ENCODE data around the gene CDKAL1.

Gene CDKAL1

DNA sequence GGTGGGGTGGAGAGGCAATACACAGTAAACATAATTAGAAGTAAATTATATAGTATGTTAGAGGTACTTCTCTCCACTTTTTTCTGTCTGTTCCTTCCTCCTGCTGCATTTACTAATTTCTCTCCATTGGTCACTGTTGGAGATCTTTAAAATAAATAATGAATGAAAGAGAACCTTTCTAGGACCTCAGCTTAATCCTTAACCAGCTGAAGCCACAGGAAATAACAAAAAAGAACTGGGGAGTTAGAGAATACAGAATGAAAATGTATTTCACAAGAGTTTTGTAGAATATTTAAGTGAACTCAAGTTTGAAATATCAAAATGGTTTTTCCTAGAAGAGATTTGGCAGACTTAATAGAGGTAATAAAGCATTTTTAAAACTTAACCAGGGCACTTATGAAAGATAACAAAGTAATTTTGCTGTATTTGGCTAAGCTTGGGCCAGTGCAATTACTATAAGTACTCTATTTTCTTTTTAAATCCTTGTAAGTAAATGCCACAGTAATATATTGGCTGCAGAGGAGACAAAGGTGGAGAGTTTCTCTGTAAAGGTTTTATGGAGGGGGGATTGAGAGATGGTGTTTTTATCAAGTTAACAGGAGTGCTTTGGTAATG is 405.0 kb downstream of the CDKAL1 start:
- no peak for DNase-seq

DNA sequence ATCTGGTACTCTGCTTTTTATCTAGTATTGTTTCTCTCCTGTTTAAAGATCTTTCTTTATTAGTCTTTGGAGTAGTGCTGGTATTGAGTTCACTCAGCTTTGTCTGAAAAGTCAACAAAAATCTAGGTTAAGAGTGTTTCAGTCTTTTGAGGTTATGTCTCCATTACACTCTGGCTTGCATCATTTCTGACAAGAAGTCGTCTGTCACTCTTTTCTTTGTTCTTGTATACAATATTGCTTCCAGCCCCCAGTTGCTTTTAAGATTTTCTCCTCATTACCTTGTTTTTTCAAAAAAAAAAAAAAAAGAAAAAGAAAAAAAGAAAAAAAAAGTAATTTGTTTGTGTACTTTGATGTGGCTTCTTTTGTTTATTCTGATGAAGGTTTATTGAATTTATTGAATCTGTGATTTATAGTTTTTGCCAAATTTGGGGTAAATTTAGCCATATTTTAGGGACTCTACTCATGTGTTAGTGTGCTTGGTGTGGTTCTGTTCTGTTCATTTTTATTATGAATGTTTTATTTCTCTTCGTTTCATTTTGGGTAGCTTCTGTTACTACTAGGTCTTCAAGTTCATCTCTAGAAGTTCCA is 408.9 kb downstream of the CDKAL1 start:
- DNase-seq = no peak

DNA sequence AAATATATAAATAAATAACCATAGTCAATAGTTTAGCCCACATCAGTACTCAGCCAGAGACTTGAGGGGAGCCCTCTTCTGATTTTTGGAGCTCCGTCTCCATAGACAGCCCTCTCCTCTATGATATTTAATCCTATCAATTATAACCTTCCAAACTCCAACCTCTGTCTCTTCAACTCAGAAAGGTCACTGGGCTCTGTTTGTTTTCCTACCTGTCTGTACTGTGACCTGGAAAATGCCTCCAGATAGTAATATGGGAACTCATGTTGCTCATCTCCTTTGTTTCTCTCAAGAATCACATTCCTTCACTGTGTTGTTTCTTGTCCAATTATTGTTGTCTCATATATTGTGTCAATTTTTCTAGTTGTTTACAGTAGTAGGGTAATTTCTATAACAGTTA is 409.7 kb downstream of the CDKAL1 start:
- no peak for DNase-seq

DNA sequence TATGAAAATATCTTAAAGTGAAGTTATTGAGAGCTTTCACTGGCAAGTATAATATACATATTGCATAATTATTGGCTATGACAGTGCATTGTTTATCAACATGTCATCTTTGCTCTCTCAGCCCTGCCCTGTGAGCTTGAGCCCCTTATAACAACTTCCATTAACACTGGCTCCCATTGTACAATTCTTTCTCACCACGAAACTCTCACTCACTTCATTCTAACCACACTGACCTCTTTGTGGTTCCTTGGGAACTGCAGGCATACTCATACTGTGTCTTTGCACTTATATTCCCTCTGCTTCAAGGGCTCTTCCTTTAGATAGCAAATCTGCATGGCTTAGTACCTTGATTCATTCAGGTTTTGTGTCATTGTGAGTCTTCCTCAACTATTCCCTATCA is 411.8 kb downstream of the CDKAL1 start:
- no peak for DNase-seq

DNA sequence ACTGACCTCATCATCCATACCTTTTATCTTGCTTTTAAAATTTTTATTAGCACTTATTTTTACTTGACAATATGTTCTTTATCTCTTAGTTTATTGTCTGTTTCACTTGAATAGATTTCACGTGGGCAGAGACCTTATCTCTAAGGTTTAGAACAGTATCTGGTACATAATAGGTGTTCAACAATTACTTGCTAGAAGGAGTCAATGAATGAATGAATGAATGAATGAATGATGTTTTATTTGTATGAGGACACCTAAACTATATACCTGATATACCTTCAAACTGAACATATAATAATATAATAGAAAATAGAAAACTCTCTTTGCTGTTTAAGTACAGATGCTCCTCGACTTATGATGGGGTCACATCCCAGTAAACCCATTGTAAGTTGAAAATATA is 412.6 kb downstream of the CDKAL1 start:
- no peak for DNase-seq

DNA sequence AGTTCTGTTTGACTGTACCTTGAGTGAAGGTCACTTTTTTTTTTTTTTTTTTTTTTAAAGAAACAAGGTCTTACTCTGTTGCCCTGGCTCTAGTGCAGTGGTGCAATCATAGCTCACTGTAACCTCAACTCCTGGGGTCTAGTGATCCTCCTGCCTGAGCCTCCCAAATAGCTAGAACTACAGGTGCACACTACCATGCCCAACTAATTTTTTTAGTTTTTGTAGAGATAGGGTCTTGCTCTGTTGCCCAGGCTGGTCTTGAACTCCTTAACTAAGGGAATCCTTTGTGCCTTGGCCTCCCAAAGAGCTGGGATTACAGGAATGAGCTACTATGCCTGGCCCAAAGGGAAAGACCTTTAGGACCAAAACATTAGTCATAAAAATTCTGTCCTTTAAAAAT is 413.7 kb downstream of the CDKAL1 start:
- DNase-seq = no peak

DNA sequence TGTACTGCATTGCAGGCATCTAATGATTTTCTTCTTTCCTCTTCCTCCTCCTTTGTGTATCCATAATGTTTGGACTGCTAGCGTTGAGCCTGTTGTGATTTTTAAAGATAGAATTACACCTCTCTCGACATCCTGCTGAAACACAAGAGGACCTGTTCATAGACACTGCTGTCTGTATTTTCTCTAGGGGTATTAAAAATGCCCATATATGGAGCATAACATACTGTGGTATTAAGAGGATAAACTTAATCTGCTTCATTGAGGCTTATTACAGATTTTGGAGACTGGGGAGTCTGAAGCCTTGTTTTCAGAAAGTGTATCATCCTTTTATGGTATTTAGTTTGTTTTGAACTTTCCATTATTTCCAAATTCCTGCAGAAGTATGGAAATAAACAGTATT is 414.3 kb downstream of the CDKAL1 start:
- no peak for DNase-seq

DNA sequence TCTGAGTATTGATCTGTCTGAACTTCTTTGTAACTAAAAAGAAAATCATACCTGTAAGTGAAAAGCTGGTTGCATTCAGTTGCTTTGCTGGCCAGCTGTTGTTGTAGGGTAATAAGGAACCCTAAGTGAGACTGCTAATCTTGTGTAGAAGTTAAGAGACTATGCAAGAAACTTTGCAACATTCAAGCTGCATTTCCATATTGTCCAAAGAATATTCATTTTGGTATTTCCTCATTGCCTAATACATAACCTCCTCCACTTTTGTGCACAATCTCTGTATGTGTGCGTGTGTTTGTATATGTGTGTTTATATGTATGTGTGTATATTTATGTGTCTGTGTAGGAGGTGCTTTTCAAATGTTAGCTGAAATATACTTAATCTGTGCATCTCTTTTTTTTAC is 414.9 kb downstream of the CDKAL1 start:
- no peak for DNase-seq

DNA sequence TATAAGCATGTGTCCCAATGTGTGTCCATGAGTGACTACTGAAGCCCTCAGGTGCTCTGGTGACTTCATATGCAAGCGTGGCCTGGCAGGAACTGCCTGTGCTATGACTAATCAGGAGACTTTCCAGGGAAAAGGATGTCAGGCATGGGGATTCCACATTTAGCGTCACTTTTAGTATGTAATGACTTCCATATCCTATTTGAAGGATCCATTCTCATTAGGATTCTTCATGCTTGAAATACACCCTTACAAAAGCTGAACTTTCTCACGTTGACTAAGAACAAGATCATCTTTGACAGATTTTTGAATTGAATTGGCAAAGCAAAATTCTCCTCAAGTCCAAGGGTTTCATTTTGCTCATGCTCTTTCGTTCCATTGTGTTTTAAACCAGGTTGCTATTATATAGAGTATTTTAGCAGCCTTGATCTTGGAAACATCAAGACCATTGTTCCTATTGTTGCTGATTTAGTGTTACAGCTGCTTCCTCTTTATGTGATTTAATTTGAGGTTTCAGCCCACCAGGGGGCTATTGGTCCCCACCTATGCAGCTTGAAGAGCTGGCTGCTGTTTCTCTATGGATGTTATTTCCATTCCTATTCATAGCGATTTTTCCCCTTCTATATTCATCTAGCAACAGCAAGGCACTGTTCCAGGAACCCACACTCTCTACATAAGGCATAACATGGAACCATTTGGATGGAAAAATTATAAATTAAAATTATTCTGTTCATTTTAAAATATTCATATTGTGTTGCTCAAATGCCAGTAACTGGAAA is 418.6 kb downstream of the CDKAL1 start:
- no peak for DNase-seq

DNA sequence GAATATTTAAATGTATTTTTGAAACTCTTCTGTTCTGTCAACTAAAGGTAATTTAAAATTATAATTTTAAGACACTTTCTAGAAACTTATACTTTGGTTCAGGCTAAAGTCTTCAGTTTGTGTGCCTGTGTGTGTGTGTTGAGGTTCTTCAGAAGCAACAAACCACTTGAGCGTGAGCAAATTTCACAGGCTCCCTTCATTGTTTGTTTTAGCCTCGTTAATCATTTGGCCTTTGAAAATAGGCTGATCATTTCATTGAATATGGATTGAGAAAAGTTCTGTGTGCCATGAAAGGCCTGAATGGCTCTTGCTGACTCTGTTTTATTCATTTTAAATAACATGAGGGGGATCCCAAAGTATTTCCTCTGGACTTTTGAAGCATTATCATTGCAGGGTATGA is 420.1 kb downstream of the CDKAL1 start:
- no peak for DNase-seq

DNA sequence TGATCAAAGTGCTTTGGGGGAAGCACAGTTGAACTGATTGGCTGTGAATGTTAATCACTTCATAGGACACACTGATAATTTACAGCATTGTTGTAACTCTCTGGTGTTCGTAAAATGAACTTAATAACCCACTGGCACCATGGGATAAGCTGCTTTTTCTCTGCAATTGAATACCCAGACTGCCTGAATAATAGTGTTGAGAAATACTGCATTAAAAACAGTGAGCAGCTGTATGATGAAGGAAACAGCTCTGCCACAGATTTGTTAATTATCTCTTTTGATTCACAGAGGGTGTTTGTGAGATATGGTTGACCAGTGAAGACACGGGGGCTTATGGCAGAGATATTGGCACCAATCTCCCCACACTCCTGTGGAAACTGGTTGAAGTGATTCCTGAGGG is 420.9 kb downstream of the CDKAL1 start:
- DNase-seq = no peak

DNA sequence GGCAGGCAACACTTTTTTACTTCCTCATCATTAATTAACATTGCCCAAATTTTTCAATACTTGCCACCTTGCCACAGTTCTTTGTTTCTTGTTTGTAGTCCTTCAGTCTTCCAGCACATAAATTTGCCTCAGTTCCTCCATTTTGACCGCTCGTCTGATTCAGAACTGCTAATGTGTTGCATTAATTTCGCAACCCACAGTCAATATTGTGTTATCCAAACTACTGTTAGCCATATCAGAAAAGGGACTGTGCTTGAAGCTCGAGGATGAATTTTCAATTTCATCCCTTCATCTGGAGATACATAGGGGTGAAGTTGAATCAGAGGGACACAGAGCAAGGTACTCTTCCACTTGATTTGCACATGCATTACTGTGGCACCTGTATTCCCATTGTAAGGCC is 421.5 kb downstream of the CDKAL1 start:
- DNase-seq = no peak

DNA sequence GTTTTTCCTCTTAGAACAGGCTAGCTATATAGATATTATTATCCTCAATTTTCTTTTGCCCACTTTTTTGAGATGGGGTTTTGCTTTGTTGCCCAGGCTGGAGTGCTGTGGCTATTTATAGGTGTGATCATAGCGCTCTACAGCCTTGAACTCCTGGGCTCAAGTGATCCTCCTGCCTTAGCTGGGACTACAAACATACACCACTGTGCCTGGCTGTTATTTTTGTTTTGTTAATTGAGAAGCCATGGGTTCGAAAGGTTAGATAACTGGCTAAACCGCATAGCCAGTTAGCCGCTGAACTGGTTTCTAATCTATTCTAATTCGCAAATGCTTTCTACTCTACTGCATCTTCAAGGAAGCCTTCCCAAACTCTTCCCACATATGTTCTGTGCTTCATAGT is 425.8 kb downstream of the CDKAL1 start:
- no peak for DNase-seq

DNA sequence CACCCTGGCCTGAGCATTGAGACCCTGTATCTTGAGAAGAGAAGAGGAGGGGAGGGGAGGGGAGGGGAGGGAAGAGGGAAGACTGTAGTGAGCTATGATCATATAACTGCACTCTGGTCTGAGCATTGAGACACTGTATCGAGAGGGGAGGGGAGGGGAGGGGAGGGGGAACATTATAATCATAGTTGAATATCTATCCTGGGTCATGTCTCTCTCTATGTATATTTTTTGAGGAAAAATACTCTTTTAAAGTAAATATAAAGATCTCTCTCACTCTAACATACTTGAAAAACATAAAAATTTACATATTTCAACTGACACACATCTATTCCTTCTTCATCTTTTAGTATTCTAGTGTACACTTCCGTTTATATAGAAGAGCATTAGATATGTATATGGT is 431.0 kb downstream of the CDKAL1 start:
- no peak for DNase-seq

DNA sequence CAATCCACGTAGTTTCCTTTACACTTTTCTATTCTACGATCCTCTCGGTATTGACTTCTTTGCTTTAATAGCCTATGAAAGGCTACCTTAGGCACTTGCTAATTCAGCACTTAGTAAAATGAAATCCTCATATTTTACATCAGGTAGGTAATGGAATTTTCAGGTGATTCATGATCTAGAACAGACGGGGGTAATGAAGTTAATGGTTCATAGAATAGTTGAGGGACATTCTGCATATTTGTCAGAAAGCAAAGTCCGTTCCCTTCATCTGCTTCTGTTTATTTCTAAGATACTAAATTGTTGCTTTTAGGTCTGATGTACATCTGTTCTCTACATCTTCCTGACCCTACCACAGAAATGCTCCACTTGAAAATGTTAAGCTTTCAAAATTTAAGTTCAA is 431.7 kb downstream of the CDKAL1 start:
- DNase-seq = no peak

DNA sequence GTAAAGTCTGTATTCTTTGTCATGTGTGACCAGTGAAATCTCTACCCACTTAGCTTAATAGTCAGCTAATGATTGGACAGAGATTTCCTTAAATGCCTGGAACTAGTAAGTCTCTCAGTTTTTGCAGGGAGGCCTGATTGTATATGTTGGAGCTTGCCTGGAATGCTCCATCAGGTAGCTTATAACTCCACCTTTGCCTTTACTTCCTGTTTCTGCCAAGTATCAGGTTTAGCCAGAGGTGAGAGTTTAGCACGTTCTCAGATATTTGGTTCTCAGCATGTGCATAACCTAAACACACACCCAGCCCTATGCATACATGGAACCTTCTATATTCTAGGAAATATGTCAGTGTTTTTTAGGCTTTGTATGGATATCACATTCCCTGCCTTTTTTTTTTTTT is 435.3 kb downstream of the CDKAL1 start:
- DNase-seq = no peak

DNA sequence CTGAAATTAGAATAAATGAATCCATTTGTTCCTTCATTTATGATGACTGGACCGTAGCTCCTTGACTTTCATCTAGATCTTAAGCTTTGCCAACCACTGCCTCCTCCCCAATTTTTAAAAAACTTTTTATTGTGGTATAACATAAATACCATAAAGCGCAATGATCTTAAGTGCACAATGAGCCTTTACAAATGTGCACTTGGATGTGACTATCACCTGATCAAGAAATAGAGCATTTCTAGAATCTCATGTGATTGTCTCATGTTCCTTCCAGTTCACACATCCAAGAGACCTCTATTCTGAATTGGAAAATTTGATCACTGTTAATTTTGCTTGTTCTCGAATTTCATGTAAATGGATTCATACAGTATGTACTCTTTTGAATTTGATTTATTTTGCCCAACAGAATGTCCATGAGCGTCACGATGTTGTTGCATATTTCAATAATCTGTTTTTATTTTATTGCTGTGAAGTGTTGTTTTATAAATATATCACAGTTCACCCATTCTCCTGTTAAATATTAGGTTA is 442.2 kb downstream of the CDKAL1 start:
- DNase-seq = no peak

DNA sequence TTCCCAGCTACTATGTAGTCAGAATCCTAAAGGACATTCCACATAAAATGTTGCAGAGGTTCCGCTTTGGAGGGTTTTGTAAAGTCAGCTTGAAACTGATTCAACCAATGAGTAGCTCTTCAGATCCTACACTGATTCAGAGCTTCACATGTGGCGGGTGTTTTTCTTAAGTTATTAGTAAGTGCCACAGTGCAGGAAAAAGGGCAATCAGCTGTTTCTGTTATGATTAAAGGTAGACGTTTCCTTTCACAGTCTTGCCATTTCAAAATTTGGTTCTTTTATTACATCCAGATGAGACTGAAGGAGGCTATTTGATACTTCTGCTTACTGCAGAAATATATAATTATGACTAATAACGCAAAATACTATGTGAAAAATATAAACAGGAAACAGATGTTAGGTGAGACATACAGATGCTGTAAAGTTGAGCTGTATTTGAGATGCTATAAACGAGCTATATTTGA is 443.9 kb downstream of the CDKAL1 start:
- no peak for DNase-seq

DNA sequence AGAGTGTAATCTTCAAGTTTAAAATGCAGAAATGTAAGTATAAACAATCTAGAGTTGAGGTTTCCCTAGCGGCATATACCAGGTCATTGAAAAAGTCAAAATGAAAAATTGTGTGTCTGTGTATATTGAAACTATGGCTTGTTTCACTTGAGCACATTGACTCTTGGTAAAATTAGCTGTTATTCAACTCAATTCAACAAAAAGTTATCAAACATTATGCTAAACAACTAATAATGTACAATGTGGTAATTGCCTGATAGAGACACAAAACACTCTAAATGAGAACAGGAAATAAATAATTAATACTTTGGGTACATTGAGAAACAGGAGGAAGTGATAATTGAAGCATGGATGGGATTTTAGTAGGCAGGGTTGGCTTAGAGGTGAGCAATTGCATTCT is 444.8 kb downstream of the CDKAL1 start:
- DNase-seq = no peak

DNA sequence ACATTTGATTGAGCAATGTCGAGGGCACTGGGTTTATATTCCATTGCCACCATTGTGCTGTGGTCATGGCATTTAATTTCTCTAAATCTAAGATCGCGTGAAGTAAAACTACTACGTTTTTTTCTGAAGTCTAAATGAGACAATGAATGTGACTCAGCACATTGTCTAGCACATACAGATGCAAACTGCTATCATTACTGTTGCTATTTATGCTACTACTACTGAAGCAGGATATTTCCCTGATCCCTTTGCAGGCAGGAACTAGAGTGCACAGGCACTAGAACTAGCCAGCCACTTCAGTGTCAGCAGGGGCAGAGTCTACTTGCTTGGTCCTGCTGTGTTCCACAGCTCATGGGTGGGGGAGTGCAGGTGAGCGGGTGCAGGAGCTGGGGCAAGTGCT is 449.7 kb downstream of the CDKAL1 start:
- DNase-seq = no peak

DNA sequence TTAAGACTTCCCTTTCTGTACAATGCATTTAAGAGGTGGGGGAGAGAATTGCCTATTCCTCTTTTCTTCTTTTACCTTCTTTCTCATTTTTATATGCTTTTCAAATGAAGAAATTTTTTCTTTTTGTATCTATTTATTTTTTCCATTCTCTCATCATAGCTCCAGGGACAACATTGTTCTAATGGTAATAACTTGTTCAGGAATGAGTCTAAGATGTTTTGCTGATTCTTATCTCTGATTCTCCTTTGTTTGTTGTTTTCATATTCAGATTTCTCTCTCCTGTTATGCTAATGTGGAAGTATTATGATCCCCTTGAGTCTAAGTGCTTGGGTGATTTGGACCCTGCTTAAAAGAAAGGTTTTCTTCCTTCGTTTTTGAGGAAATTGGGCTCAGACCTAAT is 451.6 kb downstream of the CDKAL1 start:
- no peak for DNase-seq

DNA sequence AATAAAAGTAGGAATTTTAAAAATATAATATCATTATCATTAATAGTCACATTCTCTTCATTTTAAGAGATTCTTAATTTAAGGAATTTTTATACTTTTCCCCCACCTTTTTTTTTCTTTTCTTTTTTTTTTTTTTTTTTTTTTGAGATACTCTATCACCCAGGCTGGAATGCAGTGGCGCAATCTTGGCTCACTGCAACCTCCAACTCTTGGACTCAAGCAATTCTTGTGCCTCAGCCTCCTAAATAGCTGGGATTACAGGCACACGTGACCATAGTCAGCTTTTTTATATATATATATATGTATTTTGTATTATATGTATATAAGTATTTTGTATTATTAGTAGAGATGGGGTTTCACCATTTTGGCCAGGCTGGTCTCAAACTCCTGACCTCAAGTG is 457.7 kb downstream of the CDKAL1 start:
- no peak for DNase-seq

DNA sequence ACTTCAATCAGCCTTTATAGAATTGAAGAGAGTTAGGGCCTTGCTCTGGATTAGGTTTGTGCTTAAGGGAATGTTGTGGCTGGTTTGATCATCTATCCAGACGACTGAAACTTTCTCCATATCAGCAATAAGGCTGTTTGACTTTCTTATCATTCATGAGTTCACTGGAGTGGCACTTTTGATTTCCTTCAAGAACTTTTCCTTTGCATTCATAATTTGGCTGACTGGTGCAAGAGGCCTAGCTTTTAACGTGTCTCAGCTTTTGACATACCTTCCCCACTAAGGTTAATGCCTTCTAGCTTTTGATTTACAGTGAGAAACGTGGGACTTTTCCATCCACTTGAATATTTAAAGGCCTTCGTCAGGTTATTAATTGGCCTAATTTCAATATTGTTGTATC is 461.8 kb downstream of the CDKAL1 start:
- no peak for DNase-seq

DNA sequence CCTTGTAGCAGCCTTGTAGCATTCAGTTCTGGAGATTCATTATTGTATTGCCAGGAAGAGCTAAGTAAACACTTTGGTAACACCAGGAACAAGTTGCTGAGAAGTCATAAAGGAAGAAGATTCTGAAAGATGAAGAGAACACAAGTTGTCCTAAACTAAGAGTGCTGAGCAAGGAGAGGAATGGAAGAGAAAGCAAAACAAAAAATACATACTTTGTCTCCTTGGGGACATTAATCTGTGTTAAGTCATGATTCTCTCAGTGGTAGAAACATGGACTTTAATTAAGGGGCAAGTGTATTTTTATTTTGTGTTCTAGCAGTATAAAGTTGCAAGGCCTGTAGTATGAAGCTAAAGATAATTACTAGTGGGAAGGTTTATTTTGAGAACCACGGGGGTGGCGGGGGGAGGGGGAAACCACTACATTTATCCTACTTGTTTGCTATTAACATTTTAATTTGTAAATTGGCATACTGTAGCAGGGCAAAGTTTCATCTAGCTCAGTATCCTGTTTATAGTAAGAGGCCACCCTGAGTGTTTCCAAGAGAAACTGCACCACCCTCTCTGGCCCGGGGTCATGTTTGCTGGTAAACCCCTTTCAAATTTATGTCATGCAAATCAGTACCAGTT is 463.0 kb downstream of the CDKAL1 start:
- DNase-seq = no peak

All from activated gamma-delta T cell (primary cell).